G401.6 (cell line): Measurements from ENCODE around the gene MGAT5B.

Experiments used
- FAIRE-seq: peaks from 2 replicates; lab custom pipeline; 2012; peaks lifted over from hg19 to GRCh38; lab: Jason Lieb, UNC

The MGAT5B gene

GRCh38 chr17:76927577-76927976 lies 59.4 kb downstream of the MGAT5B start:
- no peak for FAIRE-seq

DNA sequence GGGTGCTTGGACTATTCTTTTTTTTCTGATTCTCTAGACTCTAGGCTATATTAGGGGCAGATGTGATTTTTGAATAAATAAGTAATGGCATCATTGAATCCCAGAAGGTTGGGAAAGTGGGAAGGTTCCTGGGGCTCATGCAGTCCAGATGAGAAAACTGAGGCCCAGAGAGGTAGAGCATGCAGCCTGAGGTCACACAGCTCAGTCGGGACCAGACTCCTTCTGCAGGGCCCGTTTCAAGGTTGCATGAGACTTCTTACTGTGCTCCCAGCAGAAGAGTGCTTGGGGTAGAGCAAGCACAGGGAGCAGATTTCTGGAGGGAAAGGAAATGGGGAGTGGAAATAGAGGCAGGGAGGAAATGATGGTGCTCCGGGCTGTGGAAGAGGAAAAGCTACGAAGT lies 59.8 kb downstream of the MGAT5B start:
- FAIRE-seq: no peak

GRCh38 chr17:76929148-76929547 lies 60.9 kb downstream of the MGAT5B start:
- FAIRE-seq: no peak

GRCh38 chr17:76929601-76930000 lies 61.4 kb downstream of the MGAT5B start:
- no peak for FAIRE-seq

GRCh38 chr17:76930107-76930506 lies 61.9 kb downstream of the MGAT5B start:
- FAIRE-seq: no peak

- no peak for FAIRE-seq
Measured at GRCh38 chr17:76932402-76933333, 64.5 kb downstream of the MGAT5B start.

- FAIRE-seq: no peak
Measured at GRCh38 chr17:76934561-76935320, 66.5 kb downstream of the MGAT5B start.

DNA sequence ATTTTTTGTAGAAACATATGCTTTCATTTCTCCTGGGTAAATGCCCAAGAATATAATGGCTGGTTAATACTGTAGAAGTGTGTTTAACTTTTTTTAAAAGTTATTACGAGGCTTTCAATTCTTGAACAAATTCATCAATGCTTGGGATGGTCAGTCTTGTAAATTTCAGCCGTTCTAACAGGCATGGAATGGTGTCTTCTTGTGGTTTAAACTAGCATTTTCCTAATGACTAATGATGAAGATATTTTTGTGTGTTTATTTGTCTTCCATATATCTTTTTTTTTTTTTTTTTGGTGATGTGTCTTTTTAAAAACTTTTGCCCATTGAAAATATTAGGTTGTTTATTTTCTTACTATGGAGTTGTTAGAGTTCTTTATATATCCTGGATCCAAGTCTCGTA lies 67.1 kb downstream of the MGAT5B start:
- no peak for FAIRE-seq

DNA sequence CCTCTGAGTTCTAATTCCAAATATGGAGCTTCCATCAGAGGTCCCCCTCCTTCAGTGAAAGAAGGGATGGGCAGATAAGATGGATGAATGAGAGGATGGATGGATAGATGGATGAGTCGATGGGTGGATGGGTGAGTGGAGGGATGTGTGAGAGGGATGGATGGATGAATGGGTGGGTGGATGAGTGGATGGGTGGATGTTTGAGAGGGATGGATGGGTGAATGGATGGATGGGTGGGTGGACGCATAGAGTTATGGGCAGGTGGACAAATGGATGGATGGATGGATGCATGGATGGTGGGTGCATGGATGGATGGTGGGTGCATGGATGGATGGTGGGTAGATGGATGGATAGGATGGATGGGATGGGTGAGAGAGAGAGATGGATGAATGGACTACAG lies 69.0 kb downstream of the MGAT5B start:
- FAIRE-seq: no peak

DNA sequence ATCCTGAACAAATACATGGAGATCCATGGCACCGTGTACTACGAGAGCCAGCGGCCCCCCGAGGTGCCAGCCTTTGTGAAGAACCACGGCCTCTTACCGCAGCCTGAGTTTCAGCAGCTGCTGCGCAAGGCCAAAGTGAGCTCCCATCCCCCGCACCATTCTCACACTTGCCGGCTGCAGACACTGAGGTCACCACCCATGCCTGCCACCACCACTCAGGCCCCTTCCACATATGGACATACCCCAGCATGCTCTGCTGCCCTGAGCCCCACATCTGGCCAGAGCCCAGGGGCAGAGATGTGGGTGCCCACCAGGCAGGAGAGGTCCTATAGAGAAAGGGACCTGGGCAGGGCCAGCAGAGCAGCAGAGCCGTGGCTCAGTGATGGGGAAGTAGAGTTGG lies 69.8 kb downstream of the MGAT5B start:
- FAIRE-seq: no peak

GRCh38 chr17:76940295-76940694 lies 72.1 kb downstream of the MGAT5B start:
- FAIRE-seq: no peak

- FAIRE-seq: no peak
Measured at GRCh38 chr17:76940738-76941350, 72.6 kb downstream of the MGAT5B start.

DNA sequence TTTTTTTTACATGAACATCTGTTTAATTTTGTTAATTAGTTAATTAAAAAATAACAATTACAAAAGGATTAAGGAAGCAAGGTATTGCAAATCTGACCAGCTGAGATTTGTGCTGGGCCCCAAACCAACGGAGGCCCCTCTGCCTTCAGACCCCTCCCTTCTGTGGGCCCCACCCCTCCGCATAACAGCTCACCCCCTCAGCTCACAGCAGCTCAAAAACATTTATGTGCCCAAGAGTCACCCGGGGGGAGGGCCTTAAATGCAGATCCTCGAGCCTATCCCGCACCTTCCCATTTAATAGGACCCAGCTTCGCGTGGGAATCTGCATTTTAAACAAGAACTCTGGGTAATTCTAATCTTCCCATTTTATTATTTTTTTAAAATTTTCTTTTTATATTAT lies 75.0 kb downstream of the MGAT5B start:
- no peak for FAIRE-seq

GRCh38 chr17:76943781-76944213 lies 75.6 kb downstream of the MGAT5B start:
- no peak for FAIRE-seq

DNA sequence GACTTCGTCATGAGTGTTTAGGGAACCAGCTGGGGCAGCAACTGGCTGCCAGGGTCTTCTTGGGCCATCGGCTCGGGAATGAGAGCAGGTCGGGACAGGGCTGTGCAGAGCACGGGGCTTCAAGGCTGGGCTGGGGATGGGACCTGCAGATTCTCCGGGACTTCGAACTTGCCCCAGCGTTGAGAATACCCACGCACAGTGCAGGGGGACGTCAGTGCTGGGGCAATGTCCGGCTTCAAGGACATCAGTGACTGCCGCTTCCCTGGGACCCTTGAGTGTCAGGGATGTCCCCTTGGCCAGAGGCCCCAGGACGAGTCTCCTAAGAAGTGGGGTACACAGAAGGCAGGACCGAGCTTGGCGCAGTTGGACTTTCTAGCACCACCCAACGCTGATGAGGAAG lies 76.3 kb downstream of the MGAT5B start:
- no peak for FAIRE-seq

GRCh38 chr17:76946111-76946771 lies 78.0 kb downstream of the MGAT5B start:
- no peak for FAIRE-seq

DNA sequence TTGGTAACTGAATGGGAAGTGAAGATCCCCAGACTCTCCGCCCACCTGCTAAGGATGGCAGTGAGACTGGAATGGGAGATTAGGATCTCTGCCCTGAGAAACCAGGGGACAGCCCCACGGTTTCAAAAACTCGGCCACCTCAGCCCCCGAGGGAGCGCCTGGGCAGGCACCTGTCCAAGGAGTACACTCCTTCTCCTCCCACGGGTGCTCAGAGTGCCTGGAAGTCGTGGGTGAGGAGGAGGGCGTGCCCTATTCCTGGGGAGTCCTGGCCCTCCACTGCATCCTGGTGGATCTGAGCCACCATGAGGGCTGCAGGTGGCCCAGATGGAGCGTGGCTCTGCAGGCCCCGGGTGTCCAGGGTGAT lies 78.5 kb downstream of the MGAT5B start:
- FAIRE-seq: no peak

GRCh38 chr17:76947309-76947708 lies 79.1 kb downstream of the MGAT5B start:
- FAIRE-seq: no peak

DNA sequence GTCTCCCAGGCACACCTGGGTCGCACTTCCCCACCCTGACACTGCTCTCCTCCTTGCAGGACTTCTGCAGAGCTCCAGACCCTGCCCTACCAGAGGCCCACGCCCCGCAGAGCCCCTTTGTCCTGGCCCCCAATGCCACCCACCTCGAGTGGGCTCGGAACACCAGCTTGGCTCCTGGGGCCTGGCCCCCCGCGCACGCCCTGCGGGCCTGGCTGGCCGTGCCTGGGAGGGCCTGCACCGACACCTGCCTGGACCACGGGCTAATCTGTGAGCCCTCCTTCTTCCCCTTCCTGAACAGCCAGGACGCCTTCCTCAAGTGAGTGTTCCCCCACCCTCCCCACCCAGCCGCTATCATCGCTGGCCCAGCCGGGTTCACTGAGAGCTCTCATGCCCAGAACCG lies 79.6 kb downstream of the MGAT5B start:
- no peak for FAIRE-seq

- FAIRE-seq: no peak
Measured at GRCh38 chr17:76948301-76948700, 80.1 kb downstream of the MGAT5B start.

DNA sequence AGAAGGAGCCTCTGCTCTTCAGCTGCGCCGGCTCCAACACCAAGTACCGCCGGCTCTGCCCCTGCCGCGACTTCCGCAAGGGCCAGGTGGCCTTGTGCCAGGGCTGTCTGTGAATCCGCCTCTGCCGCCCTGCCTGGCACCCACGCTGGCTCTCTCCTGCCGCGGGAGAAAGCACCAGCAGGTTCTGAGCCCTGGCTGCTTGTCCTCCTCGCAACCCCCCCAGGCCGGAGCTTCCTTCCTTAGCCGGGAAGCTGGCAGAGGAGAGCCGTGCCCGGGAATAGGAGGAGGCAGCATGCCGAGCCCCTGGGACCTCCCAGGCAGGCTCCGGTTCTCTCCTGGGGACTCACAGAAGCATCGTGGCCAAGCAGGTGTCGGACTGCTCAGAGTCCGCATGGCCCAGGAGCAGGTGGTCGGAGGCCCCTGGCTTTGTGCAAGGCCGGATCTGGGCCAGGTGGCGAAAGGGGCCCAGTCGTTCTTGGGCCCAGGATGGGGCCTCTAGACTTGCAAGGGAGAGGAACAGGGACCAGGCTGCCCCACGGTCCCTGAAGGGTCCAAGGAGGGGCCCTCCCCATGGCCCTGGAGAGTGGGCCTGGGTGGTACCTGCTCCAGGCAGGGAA lies 80.6 kb downstream of the MGAT5B start:
- no peak for FAIRE-seq
